ENCODE measurements around the gene MYO6.

MYO6 gene

GRCh38 chr6:75766387-75766786, 17.3 kb downstream of the MYO6 start:
- DNase-seq (ENCODE audit: low read depth) = no peak

GRCh38 chr6:75770844-75771243, 21.8 kb downstream of the MYO6 start:
- DNase-seq (ENCODE audit: low read depth) = no peak

- no peak for DNase-seq (ENCODE audit: low read depth)
Measured at GRCh38 chr6:75775219-75775618, 26.2 kb downstream of the MYO6 start.

- DNase-seq (ENCODE audit: low read depth) = no peak
Measured at GRCh38 chr6:75776461-75776860, 27.4 kb downstream of the MYO6 start.

GRCh38 chr6:75778757-75779156, 29.7 kb downstream of the MYO6 start:
- DNase-seq (ENCODE audit: low read depth) = no peak

- no peak for DNase-seq (ENCODE audit: low read depth)
Measured at GRCh38 chr6:75786152-75786551, 37.1 kb downstream of the MYO6 start.

- DNase-seq (ENCODE audit: low read depth) = no peak
Measured at GRCh38 chr6:75788894-75789293, 39.9 kb downstream of the MYO6 start.

GRCh38 chr6:75791881-75792280, 42.8 kb downstream of the MYO6 start:
- no peak for DNase-seq (ENCODE audit: low read depth)

- no peak for DNase-seq (ENCODE audit: low read depth)
Measured at GRCh38 chr6:75794351-75794846, 45.4 kb downstream of the MYO6 start.

GRCh38 chr6:75794954-75795739, 46.1 kb downstream of the MYO6 start:
- DNase-seq (ENCODE audit: low read depth) = no peak

- no peak for DNase-seq (ENCODE audit: low read depth)
Measured at GRCh38 chr6:75796723-75797122, 47.7 kb downstream of the MYO6 start.

- DNase-seq (ENCODE audit: low read depth) = no peak
Measured at GRCh38 chr6:75800133-75800532, 51.1 kb downstream of the MYO6 start.

GRCh38 chr6:75800708-75801505, 51.9 kb downstream of the MYO6 start:
- no peak for DNase-seq (ENCODE audit: low read depth)

- DNase-seq (ENCODE audit: low read depth) = no peak
Measured at GRCh38 chr6:75802366-75802765, 53.3 kb downstream of the MYO6 start.

GRCh38 chr6:75808507-75808906, 59.5 kb downstream of the MYO6 start:
- DNase-seq (ENCODE audit: low read depth) = no peak

- DNase-seq (ENCODE audit: low read depth) = no peak
Measured at GRCh38 chr6:75812560-75812959, 63.5 kb downstream of the MYO6 start.

- DNase-seq (ENCODE audit: low read depth) = no peak
Measured at GRCh38 chr6:75813476-75814250, 64.6 kb downstream of the MYO6 start.

GRCh38 chr6:75815756-75816155, 66.7 kb downstream of the MYO6 start:
- no peak for DNase-seq (ENCODE audit: low read depth)

GRCh38 chr6:75818098-75818855, 69.2 kb downstream of the MYO6 start:
- no peak for DNase-seq (ENCODE audit: low read depth)

GRCh38 chr6:75819776-75820487, 70.9 kb downstream of the MYO6 start:
- DNase-seq (ENCODE audit: low read depth) = no peak

GRCh38 chr6:75824160-75824559, 75.1 kb downstream of the MYO6 start:
- DNase-seq (ENCODE audit: low read depth) = no peak
